Tongue (tissue), 2 donors: Measurements from ENCODE around the gene MGP. TPM values are rescaled to one million over a fixed set of nuclear protein-coding genes. Genes with fewer than 3 reads are reported as not detected.

Experiments used
- DNase-seq: peaks from one replicate; pipeline ENCODE4 v3.0.0-alpha.2; 2015
- total RNA-seq: library from RNA; depleted of rRNA; stranded (reverse); fragments of >200 nt; gene quantifications from one replicate; pipeline ENCODE4 v1.2.3, GENCODE V29; 2014

Gene MGP
- total RNA-seq, result 97.7 TPM

GRCh38 chr12:14885718-14886221, at the start of gene MGP:
MGP (minus strand) TSS chr12:14885854; CDS start chr12:14885791, 63 bp downstream.
- DNase-seq, result peak; percentile 81

DNA sequence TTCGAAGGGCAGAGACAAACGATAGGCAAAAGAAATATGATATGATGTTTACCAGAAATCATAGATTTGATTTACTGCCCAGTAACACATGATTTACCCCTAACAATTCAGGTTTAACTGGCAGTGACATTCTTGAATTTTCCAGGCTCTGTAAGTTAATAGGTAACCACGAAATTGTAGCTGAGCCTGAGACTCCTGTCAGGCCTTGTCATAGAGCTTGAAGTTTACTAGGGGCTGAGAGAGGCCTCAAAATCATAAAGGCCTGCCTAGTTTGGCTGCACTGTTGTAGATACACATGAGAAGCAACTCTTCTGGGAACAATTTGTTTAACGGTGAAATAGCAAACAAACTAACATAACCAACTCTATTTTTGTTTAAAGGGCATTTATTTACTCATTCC, 49.4 kb upstream of the MGP start:
- no peak for DNase-seq

- no peak for DNase-seq
These were observed 48.9 kb upstream of the MGP start for GRCh38 chr12:14934511-14934910.

- no peak for DNase-seq
These were observed 46.3 kb upstream of the MGP start for GRCh38 chr12:14931791-14932560.

- no peak for DNase-seq
These were observed 45.7 kb upstream of the MGP start for GRCh38 chr12:14931359-14931758.

DNA sequence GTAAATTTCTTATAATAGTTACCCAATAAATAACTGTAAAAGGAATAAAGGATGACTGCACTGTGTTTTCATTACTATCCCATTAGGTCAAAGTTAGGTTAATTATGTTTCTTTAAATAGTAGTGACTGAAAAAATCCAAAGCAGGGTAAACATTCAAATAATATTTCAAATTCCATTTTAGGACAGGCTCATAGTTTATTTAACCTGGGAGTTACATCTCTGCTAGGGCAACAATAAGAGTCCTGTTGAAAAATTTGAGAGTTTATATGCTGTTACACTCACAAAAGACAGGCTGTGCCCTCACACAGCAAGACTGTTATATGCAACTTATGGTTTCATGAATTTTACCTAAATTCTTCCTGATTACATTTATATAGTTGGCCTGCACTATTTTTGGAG, 44.6 kb upstream of the MGP start:
- DNase-seq, result no peak

- DNase-seq, result peak; percentile 72
These were observed 43.3 kb upstream of the MGP start for GRCh38 chr12:14928931-14929330.

- no peak for DNase-seq
These were observed 41.6 kb upstream of the MGP start for GRCh38 chr12:14927267-14927666.

DNA sequence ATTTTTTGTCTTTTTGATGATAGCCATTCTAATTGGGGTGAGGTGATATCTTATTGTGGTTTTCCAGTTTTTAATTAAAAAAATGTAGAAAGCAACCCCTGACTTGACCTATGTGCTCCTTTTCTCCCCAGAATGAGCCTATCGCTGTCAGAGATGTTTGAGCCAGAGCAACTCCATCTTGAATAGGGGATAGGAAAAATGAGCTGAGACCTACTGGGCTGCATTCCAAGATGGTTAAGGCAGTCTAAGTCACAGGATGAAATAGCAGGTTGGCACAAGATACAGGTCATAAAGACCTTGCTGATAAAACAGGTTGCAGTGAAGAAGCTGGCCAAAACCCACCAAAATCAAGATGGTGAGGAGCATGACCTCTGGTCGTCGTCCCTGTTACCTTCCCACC, 38.9 kb upstream of the MGP start:
- DNase-seq, result no peak

DNA sequence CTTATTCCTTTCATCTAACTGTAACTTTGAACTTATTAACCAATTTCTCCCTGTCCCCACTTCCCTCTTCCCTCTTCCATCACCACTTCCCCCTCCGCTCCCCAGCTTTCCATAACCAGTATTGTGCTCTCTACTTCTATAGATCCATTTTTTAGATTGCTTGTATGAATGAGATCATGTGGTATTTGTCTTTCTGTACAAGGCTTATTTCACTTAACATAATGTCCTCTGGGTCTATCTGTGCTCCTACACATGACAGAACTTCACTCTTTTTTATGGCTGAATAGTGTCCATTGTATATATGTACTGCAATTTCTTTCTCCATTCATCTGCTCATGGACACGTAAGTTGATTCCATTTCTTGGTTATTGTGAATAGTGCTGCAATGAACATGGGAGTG, 38.3 kb upstream of the MGP start:
- DNase-seq, result no peak

DNA sequence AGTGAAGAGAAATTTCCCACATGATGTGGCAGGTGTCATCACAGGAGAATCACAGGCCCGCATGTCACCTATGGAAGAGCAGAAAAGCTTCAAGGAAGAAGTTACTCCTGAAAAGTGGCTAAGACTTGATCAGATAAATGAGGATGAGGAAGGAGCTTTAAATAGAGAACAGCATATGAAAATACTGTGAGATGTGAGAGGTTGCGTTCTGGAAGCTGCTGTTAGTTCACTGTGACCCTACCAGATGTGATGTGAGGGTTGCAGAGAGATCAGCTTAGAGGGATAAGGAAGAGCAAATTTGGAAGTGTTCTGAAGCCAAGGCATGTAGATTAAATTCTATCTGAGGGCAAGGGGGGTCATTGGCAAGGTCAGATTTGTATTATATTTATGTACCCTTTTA, 35.6 kb upstream of the MGP start:
- no peak for DNase-seq

DNA sequence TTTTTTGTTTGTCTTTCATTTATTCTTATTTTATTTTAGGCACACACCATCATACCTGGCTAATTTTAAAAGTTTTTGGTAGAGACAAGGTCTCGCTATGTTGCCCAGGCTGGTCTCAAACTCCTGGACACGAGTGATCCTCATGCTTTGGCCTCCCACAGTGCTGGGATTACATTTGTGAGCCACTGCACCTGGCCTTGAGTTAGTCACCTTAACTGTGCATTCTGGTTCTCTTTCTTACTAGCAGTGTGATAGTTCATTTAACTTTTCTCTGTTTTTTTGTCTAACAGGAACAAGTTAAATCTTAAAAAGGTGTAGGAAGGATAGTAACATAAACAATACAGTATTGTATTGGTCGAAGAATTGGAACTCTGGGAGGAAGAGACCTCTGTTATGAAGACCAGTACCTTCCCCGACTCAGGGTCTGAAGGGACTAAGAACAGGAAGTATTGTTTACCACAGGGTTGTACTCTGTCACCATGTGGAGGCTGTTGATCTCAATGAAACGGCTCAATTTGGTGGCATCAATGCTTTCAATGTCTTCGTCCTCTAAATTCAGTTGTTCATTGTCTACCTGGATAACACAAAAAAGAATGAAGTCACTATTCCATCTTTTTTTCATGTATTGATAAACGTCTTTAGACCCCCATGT, 34.9 kb upstream of the MGP start:
- DNase-seq, result no peak

DNA sequence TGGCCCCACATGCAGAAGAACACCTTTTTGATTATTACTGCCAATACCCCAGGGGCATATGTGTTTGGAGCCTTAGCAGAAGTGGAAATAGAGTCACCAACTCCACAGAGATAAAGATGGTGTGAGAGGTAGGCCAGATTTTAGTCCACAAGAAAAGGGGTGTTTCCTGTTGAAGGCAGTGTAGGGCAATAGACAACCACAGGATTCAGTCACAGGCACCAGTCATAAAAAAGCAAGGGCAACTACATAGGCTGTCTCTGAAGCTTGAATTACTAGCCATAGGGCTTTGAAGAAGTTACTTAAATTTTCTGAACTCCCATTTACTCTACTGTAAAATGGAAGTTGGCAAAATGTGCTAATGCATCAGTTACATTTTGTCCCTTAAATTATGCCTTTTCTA, 33.8 kb upstream of the MGP start:
- DNase-seq, result no peak

DNA sequence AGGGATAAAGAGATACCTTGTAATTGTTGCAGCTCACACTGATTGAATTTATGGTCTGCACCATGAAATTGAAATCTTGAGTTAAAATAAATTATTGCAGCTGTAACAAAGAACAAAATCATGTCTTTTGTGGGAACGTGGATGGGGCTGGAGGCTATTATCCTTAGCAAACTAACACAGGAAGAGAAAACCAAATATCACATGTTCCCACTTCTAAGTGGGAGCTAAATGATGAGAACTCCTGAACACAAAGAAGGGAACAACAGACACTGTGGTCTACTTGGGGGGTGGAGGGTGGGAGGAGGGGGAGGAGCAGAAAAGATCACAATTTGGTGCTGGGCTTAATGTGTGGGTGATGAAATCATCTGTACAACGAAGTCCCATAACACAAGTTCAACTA, 30.1 kb upstream of the MGP start:
- no peak for DNase-seq

- peak; percentile 49 for DNase-seq
These were observed 27.7 kb upstream of the MGP start for GRCh38 chr12:14913381-14913781.

DNA sequence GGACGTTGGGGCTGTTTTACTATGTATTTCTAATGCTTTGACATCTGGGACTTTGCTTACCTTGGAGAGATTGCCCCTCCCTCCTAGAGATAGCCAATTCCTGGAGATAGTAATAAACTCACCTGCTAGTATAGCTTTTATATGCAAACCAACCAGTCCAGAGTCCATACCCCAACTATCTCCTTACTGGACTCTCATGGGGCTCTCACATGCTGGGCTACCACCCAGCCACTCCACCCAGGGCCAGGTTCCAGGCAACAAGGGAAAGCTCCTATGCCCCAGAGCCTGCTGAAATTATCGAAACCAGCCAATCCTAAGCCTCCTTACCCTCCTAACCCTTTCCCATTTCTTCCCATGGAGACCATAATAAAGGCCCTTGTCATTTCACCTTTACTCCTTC, 25.5 kb upstream of the MGP start:
- DNase-seq, result no peak

DNA sequence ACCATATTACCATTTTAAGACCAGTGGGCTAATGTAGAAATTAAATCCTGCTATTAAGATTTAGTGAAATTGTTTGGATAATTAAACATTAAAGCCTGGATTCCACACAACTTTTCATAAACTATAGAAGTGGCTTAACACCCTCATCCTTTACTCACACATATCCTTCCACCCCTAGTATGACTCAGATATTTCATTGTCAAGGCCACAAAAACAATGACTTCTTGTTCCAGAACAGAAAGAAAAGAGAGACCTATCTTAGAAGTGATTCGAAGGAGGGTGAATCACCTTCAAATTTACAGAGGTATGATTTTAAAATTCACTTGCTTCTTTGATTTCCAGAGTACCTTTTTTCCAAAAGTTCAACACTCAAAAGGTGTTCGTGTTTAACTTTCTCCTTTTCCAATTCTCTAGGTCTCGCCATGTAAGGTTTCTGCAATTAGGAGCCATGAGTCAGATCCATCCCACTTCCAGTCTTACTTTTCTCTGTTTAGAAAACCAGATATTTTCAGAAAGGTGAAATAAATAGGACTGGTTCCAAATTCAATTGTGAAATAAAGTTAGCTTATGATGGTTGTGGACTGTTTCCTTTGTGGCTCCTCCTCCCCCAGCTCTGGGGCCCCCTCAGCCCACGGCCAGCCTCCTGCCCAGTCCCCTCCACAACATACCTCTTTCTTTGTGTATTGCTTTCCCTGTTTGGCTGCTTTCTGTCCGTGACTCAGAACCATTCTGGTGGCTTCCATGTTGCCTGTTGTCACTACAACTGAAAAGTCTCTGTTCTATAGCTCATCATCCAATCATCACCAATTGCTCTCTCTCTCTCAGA, 24.6 kb upstream of the MGP start:
- DNase-seq, result no peak

DNA sequence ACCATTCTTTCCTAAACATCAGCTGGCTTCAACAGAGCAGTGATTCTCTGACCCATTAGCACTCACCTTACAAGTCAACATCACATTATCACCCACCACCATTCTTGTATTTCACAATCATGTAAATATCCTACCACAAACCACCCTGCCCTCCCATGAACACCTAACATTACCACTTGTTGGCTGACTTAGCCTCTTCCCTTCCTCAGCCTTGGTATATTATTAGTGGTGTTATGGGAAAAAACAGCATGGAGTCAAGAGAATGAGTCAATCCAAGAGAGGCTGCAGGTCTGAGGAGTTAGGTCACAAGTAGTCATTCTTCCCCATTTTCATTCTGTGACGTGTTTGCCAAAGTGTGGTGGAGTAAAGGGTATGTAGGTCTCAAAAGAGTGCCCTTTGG, 22.3 kb upstream of the MGP start:
- DNase-seq, result no peak

DNA sequence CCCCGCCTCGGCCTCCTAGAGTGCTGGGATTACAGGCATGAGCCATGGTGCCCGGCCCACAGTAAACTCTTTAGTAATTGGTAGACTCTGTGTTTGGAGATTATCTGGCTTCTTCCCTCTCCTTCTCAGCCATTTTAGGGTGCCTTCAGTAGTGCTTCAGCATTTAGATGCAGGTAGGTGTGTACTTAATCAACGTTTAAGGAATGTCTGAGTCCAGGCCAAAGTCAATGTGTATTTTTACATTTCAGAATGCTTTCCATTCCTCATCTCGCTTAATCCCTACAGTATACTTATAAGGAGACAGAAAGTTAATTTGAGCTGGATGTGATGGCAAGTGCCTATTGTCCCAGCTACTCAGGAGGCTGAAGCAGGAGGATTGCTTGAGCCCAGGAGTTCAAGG, 20.5 kb upstream of the MGP start:
- no peak for DNase-seq

DNA sequence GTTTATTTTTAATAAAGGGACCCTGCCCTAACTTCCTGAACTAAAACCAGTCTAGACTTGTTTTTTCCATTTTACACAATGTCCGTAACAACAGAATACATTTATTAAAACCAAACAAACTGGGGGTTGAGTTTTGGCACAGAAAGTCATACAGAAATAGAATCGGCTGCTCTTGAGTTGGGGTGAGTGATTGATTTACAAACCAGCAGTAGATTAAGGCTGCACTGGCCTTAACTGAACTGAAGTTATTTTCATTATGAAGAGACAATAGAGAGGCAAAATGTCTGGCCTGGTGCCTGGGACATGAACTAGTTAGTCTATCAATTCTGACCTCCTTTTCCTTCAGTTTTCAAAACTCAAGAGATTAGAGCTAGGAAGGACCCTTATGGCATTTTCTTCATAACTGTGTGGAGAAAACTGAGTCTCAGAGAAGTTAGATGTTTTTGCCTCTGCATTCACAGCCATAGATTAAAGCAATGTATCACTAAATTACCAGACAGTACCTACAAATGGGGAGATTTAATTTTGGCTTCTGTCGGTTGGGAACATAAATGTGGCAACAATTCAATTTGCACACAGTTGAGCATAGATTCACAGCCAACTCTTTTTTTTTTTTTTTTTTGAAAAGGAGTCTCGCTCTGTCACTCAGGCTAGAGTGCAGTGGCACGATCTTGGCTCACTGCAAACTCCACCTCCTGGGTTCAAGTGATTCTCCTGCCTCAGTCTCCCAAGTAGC, 19.8 kb upstream of the MGP start:
- DNase-seq, result no peak

DNA sequence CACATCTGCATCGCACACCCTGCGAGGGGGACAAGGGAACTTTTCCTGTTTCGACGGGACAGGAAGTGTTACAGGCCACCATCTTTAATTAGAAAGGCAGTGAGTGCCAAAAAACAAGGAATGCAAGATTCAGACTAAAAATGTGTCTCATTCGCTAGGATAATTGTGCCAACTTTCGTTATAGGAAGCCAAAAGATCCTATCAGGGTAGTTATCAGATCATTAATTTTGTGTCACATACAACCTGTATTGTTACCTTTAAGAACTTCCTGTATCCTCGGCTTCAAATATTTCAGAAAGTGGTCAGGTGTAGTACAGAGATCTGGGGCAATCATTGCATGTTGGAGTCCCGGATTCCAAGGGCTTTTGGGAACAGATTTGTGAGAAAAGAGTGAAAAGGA, 19.2 kb upstream of the MGP start:
- DNase-seq, result no peak

DNA sequence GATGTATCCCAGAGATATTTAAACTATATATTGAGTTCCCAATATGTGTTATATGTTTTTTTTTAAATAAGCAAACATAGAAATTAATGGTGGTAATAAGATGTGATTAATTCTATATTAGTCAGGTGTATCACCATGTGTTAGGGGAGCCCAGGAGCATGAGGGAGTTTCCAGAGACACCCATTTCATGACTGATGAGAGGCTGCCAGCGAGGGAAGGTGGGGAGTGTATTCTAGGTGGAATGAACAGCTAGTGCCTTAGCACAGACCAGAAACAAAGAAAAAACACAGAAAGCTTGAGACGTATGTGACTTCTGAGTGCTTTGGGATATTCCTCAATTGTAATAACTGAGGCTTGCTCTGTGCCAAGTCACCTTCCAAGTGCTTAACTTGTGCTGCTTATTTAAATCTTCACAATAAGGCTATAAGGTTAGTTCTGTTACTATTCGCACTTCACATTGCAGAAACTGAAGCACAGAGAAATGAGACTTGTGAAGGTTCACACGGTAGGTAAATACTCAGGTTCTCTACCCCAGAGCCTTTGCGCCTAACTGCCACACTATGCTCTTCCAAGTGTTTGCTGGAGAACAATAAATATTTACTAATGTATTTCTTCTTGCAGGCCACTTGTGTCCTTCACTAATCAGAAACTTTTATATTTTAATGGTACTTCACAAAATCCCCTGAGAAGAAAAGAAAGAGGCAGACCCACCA, 17.9 kb upstream of the MGP start:
- DNase-seq, result no peak
